MCF 10A (cell line): Measurements from ENCODE around the gene ROCK2. TPM values are rescaled to one million over a fixed set of nuclear protein-coding genes. Genes with fewer than 3 reads are reported as not detected.

Experiments
- BruUV-seq: library from RNA; stranded (reverse); fragments of 400-500 nt; replicated peaks from 2 replicates; lab custom pipeline; 2021; lab: Mats Ljungman, UMichigan
- CTCF ChIA-PET: fragments of 300-600 bp; sonication (Branson Sonifier 250); formaldehyde crosslinking; extraction: SDS; loops from one replicate; lab custom pipeline; 2021; ENCODE audit warnings: antibody characterized with exemption, inconsistent platforms; lab: Yijun Ruan, JAX
- POLR2A ChIA-PET: fragments of 300-600, 350-650 bp; sonication (Branson Sonifier 250); formaldehyde crosslinking; extraction: SDS; loops from one replicate; lab custom pipeline; 2020; ENCODE audit warnings: antibody characterized with exemption, inconsistent platforms; lab: Yijun Ruan, JAX
- DNase-seq: peaks from one replicate; pipeline ENCODE4 v3.0.0-alpha.2; 2018; ENCODE audit not compliant: unreplicated experiment
- H3K27ac Mint-ChIP-seq: one replicate; pipeline ENCODE4 v1.8.0; 2022; ENCODE audit warnings: mild to moderate bottlenecking, low read depth, mixed read lengths; ENCODE audit not compliant: unreplicated experiment
- H3K27me3 Mint-ChIP-seq: one replicate; pipeline ENCODE4 v1.8.0; 2022; ENCODE audit warnings: mixed read lengths; ENCODE audit not compliant: insufficient read depth, unreplicated experiment
- H3K36me3 Mint-ChIP-seq: one replicate; pipeline ENCODE4 v1.8.0; 2022; ENCODE audit warnings: mild to moderate bottlenecking, moderate library complexity, mixed read lengths; ENCODE audit not compliant: insufficient read depth, unreplicated experiment
- H3K4me1 Mint-ChIP-seq: one replicate; pipeline ENCODE4 v1.8.0; 2022; ENCODE audit warnings: mixed read lengths; ENCODE audit not compliant: insufficient read depth, unreplicated experiment
- H3K4me3 Mint-ChIP-seq: one replicate; pipeline ENCODE4 v1.8.0; 2022; ENCODE audit warnings: mild to moderate bottlenecking, moderate library complexity, mixed read lengths; ENCODE audit not compliant: unreplicated experiment
- H3K9me3 Mint-ChIP-seq: one replicate; pipeline ENCODE4 v1.8.0; 2022; ENCODE audit warnings: mixed read lengths; ENCODE audit not compliant: unreplicated experiment
- intact Hi-C: fragments of 100-400 bp; cut with micrococcal nuclease; formaldehyde crosslinking; loops from 2 replicates; pipeline ENCODE4 v1.14.1; 2022
- total RNA-seq: library from RNA; stranded (reverse); gene quantifications from 2 replicates; pipeline ENCODE4 v1.2.3, GENCODE V29; 2022
- TF ChIP-seq, protein P1 (sequence below): fragments of 200-600 bp; IDR thresholded peaks from one replicate; pipeline ENCODE4 v1.8.0; 2022; ENCODE audit warnings: antibody characterized with exemption, mild to moderate bottlenecking; ENCODE audit not compliant: unreplicated experiment

ROCK2 gene
- total RNA-seq, 1 experiment from 2014 or later, result 40.7 TPM

DNA sequence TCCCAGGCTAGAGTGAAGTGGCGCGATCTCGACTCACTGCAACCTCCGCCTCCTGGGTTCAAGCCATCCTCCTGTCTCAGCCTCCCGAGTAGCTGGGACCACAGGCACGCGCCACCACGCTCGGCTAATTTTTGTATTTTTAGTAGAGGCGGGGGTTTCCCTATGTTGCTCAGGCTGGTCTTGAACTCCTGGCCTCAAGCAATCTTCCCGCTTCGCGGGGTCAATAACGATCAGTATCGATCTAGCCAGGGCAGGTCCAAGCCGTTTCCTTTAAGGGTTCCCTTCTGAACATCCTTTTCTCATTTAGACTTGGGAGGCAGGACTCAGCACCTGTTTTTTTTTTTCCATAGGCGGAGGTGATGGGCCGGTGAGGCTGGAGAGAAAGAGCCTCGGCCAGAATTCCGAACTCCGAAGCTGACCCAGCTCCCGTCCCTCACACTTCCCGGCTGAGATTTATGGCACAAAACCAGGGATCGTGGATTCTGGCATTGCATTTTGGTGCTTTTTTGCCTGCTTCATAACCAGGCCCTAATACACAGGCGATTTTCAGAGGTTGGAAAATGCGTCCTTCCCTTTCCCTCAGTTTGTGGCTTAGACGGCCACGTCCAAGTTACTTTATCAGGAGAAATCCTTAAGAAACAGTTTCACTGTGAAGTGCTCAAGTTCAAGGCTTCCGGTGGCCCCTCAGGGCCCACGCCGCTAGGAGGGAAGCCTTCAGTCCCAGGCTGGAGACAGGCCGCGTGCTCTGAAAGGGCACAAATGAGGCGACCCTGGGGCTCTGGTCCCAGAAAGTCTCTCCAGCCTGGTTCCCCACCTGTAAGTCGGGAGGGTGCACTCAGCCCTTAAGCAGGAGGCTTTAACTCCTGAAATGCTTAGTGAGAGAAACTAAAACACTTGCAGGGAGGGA, 190.2 kb downstream of the ROCK2 start:
- H3K4me1 Mint-ChIP-seq, result no peaks in the 10 kb centered on the region
- H3K36me3 Mint-ChIP-seq, result no peaks in the 10 kb centered on the region
- no peak for DNase-seq
- no peaks in the 10 kb centered on the region for H3K9me3 Mint-ChIP-seq
- BruUV-seq, result TSS peak; percentile 98
- ChIA-PET POLR2A (interaction anchor here (0.8 to 2.4 kb wide), 4 partner anchors 10 to 37 kb away, joined by 3 to 11 read pairs (median 4); a partner anchor contains a TSS), CTCF (interaction anchor here (0.5 kb wide), 1 partner anchor 431 kb away, joined by 4 read pairs; no protein-coding TSS in a partner anchor)
- no peak overlapping the region for H3K27ac Mint-ChIP-seq
- TF ChIP-seq, protein P1, sequence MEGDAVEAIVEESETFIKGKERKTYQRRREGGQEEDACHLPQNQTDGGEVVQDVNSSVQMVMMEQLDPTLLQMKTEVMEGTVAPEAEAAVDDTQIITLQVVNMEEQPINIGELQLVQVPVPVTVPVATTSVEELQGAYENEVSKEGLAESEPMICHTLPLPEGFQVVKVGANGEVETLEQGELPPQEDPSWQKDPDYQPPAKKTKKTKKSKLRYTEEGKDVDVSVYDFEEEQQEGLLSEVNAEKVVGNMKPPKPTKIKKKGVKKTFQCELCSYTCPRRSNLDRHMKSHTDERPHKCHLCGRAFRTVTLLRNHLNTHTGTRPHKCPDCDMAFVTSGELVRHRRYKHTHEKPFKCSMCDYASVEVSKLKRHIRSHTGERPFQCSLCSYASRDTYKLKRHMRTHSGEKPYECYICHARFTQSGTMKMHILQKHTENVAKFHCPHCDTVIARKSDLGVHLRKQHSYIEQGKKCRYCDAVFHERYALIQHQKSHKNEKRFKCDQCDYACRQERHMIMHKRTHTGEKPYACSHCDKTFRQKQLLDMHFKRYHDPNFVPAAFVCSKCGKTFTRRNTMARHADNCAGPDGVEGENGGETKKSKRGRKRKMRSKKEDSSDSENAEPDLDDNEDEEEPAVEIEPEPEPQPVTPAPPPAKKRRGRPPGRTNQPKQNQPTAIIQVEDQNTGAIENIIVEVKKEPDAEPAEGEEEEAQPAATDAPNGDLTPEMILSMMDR, result no peak
- H3K4me3 Mint-ChIP-seq, result peak overlapping the region; percentile 67
- H3K27me3 Mint-ChIP-seq, result no peaks in the 10 kb centered on the region
- intact Hi-C loops, result no loop called here

DNA sequence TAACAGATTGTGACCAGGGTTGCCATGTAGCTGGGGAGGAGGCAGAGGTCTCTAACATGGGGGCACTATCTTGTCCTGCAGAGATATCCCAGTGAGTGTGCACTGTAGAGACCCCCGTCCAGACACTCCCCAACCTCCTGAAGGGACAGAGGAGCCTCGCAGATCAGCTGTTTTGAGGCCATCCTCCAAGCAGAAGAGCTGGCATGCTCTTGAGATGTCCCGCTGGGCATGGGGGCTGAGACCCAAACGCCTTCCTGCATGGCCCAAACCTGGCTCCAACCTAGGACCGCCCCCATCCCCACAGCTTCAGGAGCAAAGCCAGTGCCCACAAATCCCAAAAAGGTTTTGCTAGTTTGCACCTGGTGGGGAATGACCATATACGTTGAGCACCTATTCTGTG, 191.8 kb downstream of the ROCK2 start:
- ChIA-PET POLR2A (interaction anchor here (0.6 kb wide), 1 partner anchor 20 kb away, joined by 3 read pairs; a partner anchor contains a TSS), CTCF (interaction anchor here (0.5 to 1.3 kb wide), 3 partner anchors 20 to 320 kb away, joined by 3 to 4 read pairs (median 4); a partner anchor contains a TSS)
- BruUV-seq, result no TSS peak
- no peak for DNase-seq
- Mint-ChIP-seq H3K27ac (no peak overlapping the region), H3K36me3 (no peaks in the 10 kb centered on the region), H3K9me3 (no peaks in the 10 kb centered on the region), H3K4me1 (no peaks in the 10 kb centered on the region), H3K4me3 (no peak overlapping the region), H3K27me3 (no peaks in the 10 kb centered on the region)
- TF ChIP-seq, protein P1, result no peak
- intact Hi-C loops, result no loop called here

DNA sequence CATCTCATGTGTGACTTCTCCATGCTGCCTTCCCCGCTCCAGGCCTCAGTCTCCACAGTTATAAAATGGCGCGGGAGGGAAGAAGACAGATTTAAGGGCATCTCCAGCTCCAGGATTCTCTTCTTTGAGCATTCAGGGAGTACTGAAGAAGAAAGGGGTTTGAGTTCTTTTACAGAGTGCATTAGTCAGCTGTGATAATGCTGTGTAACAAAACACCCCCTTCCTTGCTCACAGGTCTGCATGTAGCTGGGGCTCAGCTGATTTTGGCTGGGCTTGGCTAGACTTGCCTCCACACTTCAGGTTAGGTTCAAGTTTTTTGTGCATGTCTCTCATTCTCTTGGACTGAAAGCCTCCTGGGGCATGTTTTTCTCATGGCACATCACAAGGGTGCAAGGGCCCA, 197.2 kb downstream of the ROCK2 start:
- no peak overlapping the region for H3K4me3 Mint-ChIP-seq
- CTCF ChIA-PET, result interaction anchor here (1.4 to 3.3 kb wide), 2 partner anchors 14 to 163 kb away, joined by 4 to 13 read pairs; a partner anchor contains a TSS

DNA sequence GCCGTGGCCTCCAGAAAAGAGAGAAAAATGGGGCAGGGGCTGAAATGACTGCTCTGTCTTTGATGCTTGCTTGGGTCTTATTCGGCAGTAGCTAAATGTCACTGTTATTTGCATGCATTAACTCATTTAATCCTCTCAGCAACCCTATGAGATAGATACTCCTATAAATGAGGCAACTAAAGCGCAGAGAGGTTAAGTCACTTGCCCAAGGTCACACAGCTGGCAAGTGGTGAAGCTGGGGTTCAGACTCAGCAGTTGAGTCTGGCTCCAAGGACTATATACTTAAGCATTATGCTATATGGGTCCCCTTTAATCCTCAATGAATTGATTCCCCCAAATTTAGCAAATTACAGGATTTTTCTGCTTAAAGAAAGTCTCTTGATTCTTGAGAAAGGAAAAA, 198.4 kb downstream of the ROCK2 start:
- Mint-ChIP-seq H3K4me1 (no peaks in the 10 kb centered on the region), H3K27ac (no peak overlapping the region), H3K27me3 (peaks cover 49% of the 10 kb centered on the region), H3K36me3 (no peaks in the 10 kb centered on the region), H3K4me3 (no peak overlapping the region), H3K9me3 (no peaks in the 10 kb centered on the region)
- ChIA-PET POLR2A (no interaction called here), CTCF (interaction anchor here (0.7 to 1.4 kb wide), 2 partner anchors 13 to 164 kb away, joined by 4 read pairs; a partner anchor contains a TSS)
- TF ChIP-seq, protein P1, result no peak
- no peak for DNase-seq
- intact Hi-C loops, result no loop called here
- BruUV-seq, result no TSS peak

More for the DNA sequence above, 197.2 kb downstream of the ROCK2 start:
- H3K36me3 Mint-ChIP-seq, result no peaks in the 10 kb centered on the region
- H3K27ac Mint-ChIP-seq, result no peak overlapping the region
- H3K9me3 Mint-ChIP-seq, result no peaks in the 10 kb centered on the region
- no peaks in the 10 kb centered on the region for H3K4me1 Mint-ChIP-seq
- POLR2A ChIA-PET, result no interaction called here
- no TSS peak for BruUV-seq
- DNase-seq, result no peak
- intact Hi-C loops, result no loop called here
- TF ChIP-seq, protein P1, result no peak
- peaks cover 37% of the 10 kb centered on the region for H3K27me3 Mint-ChIP-seq
